Measurements from ENCODE around the gene PLA2G2D.
A peak's percentile ranks its signal among the peaks of the same experiment; 100 is the strongest.

The PLA2G2D gene

GRCh38 chr1:20107796-20108195 is 11.5 kb downstream of the PLA2G2D start:
- TF ChIP-seq CTCF (conservative IDR thresholded peaks at IDR 0.05; ENCODE audit: low read length): no peak
- DNase-seq (ENCODE audit: low read depth): no peak
- no peak overlapping the region for H3K4me3 ChIP-seq (ENCODE audit: low read length)

GRCh38 chr1:20107351-20107750 is 12.0 kb downstream of the PLA2G2D start:
- no peak overlapping the region for H3K4me3 ChIP-seq (ENCODE audit: low read length)
- DNase-seq (ENCODE audit: low read depth): no peak
- TF ChIP-seq CTCF (conservative IDR thresholded peaks at IDR 0.05; ENCODE audit: low read length): no peak

- no peak for TF ChIP-seq CTCF (conservative IDR thresholded peaks at IDR 0.05; ENCODE audit: low read length)
- DNase-seq (ENCODE audit: low read depth): no peak
- no peak overlapping the region for H3K4me3 ChIP-seq (ENCODE audit: low read length)
Measured at GRCh38 chr1:20105856-20106255, 13.5 kb downstream of the PLA2G2D start.

- no peak overlapping the region for H3K4me3 ChIP-seq (ENCODE audit: low read length)
- TF ChIP-seq CTCF (conservative IDR thresholded peaks at IDR 0.05; ENCODE audit: low read length): no peak
- peak; percentile 73 for DNase-seq (ENCODE audit: low read depth)
Measured at GRCh38 chr1:20102875-20103274, 16.5 kb downstream of the PLA2G2D start.

- peak; percentile 54 for DNase-seq (ENCODE audit: low read depth)
- TF ChIP-seq CTCF (conservative IDR thresholded peaks at IDR 0.05; ENCODE audit: low read length): peak; percentile 79
Measured at GRCh38 chr1:20100632-20101355, 18.5 kb downstream of the PLA2G2D start.

GRCh38 chr1:20099533-20099932 is 19.8 kb downstream of the PLA2G2D start:
- no peak for DNase-seq (ENCODE audit: low read depth)
- H3K4me3 ChIP-seq (ENCODE audit: low read length): no peak overlapping the region
- no peak for TF ChIP-seq CTCF (conservative IDR thresholded peaks at IDR 0.05; ENCODE audit: low read length)

More at GRCh38 chr1:20100632-20101355, 18.5 kb downstream of the PLA2G2D start:
- H3K4me3 ChIP-seq (ENCODE audit: low read length): no peak overlapping the region

GRCh38 chr1:20096840-20097447 is 22.4 kb downstream of the PLA2G2D start:
- H3K4me3 ChIP-seq (ENCODE audit: low read length): no peak overlapping the region
- TF ChIP-seq CTCF (conservative IDR thresholded peaks at IDR 0.05; ENCODE audit: low read length): no peak

More at GRCh38 chr1:20096840-20097447, 22.4 kb downstream of the PLA2G2D start:
- DNase-seq (ENCODE audit: low read depth): no peak
